ENCODE data around the gene PPP1R36. TPM values are rescaled to one million over a fixed set of nuclear protein-coding genes. Genes with fewer than 3 reads are reported as not detected.

Gene PPP1R36
- total and polyA plus RNA-seq, 2 of the 13 experiments (the other 11 are each of a cell fraction or from before 2014, with no cell fraction given), result 0.11 to 0.17 TPM

GRCh38 chr14:64502887-64503433 is 46.8 kb upstream of the PPP1R36 start (continued):
- no peak for TF ChIP-seq ZNF121 (CRISPR knock-in tag; IDR thresholded peaks at IDR 0.05)
- no peak for TF ChIP-seq ZNF329 (CRISPR knock-in tag; IDR thresholded peaks at IDR 0.05; ENCODE audit: low read depth)
- TF ChIP-seq ZSCAN30 (CRISPR knock-in tag; IDR thresholded peaks at IDR 0.05), result no peak
- peak; percentile 24 for TF ChIP-seq JARID2 (CRISPR knock-in tag; IDR thresholded peaks at IDR 0.05; ENCODE audit: insufficient replicate concordance)
- no peak for TF ChIP-seq SRSF4 (IDR thresholded peaks at IDR 0.05; ENCODE audit: low read depth, low read length, poor library complexity, severe bottlenecking)
- TF ChIP-seq FOXA1 (IDR thresholded peaks at IDR 0.05), result no peak
- no peak for TF ChIP-seq FOXA1 (CRISPR knock-in tag; IDR thresholded peaks at IDR 0.05)
- no peak for TF ChIP-seq ATF3 (CRISPR knock-in tag; IDR thresholded peaks at IDR 0.05)
- TF ChIP-seq MEIS2 (CRISPR knock-in tag; IDR thresholded peaks at IDR 0.05), result no peak
- TF ChIP-seq ZNF138 (CRISPR knock-in tag; IDR thresholded peaks at IDR 0.05; ENCODE audit: low read depth), result peak; percentile 9; the same call in 1 of the 2 replicates
- no peak for TF ChIP-seq ATM (IDR thresholded peaks at IDR 0.05; ENCODE audit: borderline replicate concordance)
- TF ChIP-seq ZNF580 (CRISPR knock-in tag; IDR thresholded peaks at IDR 0.05; ENCODE audit: borderline replicate concordance, low read depth), result no peak
- no peak for TF ChIP-seq MIER3 (CRISPR knock-in tag; IDR thresholded peaks at IDR 0.05; ENCODE audit: borderline replicate concordance)
- no peak for TF ChIP-seq SMAD9 (CRISPR knock-in tag; IDR thresholded peaks at IDR 0.05)
- TF ChIP-seq RFX3 (CRISPR knock-in tag; IDR thresholded peaks at IDR 0.05), result no peak
- no peak for TF ChIP-seq ZNF605 (CRISPR knock-in tag; IDR thresholded peaks at IDR 0.05)
- TF ChIP-seq AKNA (CRISPR knock-in tag; IDR thresholded peaks at IDR 0.05; ENCODE audit: borderline replicate concordance), result no peak
- no peak for TF ChIP-seq AHR (CRISPR knock-in tag; IDR thresholded peaks at IDR 0.05)
- 0 out of 2 replicates have a peak, but pooled peaks have one; percentile 6 for TF ChIP-seq BCL3 (CRISPR knock-in tag; IDR thresholded peaks at IDR 0.05)
- 0 out of 2 replicates have a peak, but pooled peaks have one; percentile 21 for TF ChIP-seq ZNF850 (CRISPR knock-in tag; conservative IDR thresholded peaks at IDR 0.05)
- no peak for TF ChIP-seq IRF2 (CRISPR knock-in tag; IDR thresholded peaks at IDR 0.05)

Data from HepG2 (cell line).